ENCODE data around the gene ADGRV1. TPM values are rescaled to one million over a fixed set of nuclear protein-coding genes. Genes with fewer than 3 reads are reported as not detected.
"Not testable (repeated sequence)": the region's sequence is repeated elsewhere in the genome, so short reads cannot be mapped to it uniquely, and the experiment has no call there.

ADGRV1 gene
- total RNA-seq, 1 experiment from 2014 or later, result 1.8 TPM

DNA sequence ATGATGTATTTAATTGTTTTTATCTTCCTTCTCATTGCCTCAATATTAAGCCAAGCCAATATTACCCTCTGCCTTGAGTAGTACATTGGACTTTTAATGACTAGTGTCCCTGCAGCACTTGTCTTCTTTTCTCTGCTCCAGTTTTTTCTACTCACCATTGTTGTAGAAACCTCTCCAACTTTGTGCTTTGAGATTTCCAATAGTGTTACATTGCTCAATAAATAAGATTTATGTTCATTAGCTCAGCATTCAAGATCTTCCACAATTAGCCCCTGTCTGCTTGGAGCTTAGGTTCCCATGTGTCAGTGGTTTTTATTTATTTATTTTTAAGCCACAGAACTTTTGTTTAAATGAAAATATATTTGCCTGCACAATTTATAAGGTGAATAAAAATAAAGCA is 145.3 kb downstream of the ADGRV1 start:
- no peak for DNase-seq (ENCODE audit: extremely low read depth, low read depth)

DNA sequence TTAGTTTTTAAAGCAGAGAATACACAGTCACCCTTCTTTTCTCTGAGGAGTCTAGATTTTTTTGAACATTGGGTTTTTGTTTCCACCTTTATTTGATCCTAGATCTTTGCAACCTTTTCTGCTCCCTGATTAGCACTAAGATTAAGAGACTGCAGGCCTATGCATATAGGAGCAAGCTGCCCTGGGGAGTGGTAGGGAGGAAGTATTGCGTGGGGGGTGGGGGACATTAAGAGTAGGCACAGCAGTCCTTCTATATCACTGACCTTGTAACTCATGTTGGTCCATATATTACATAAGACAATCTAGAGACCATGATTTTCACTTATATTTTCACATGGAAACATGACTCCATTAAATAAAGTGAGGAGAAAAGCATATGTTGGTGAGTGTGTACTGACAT is 149.1 kb downstream of the ADGRV1 start:
- no peak for DNase-seq (ENCODE audit: extremely low read depth, low read depth)

DNA sequence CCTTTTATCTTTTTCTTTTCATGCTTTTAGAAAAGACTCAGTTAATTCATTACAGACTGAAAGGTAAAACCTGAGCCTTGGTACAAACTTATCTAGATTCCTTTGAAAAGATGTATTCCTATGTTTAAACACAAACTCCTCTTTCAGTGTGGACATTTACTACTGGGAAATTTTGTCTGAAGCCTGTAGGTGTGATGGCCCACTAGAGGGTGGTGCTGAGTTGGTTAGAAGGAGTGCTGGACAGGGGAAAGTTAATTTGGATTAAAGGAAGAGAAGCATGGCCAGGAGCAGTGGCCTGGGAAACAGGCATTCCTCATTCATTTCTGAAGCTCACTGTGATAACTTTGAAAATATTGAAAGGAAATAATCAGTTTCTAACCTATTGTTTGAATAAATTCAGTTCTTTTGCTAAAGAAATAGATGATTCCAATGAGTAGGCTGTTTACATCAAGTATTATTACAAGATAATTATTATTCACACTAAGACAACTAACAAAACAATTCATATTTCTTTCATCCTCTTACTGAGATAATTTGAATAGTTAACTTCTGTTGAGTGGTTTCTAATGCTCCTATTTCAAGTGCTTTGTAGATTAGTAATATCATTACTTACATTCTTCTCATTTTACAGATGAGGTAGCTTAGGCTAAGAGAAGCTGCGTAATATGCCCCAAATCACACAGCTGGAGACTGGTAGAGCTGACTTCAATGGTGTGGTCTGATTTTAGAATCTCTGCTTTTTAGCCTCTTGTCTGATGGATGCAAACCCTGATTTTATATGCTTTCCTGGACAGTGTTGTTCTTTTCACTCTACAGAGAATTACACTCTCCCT is 150.9 kb downstream of the ADGRV1 start:
- peak; percentile 48 for DNase-seq (ENCODE audit: extremely low read depth, low read depth)

DNA sequence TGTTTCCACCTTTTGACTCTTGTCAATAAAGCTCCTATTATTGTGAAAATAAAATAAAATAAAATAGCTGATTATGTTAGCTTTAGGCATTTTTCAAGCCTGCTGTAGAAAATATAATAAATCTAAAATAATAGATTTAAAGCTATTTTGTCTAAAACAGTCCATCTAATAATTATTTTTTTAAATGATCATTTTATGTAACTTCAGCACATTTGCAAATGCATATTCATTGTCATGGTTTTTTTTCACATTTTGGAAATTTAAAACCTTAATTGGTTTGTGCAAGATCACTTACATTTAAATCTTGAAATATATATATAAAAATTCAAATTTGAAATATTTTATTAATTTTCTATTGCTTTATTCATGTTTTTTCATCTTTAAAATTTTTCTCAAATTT is 159.8 kb downstream of the ADGRV1 start:
- no peak for DNase-seq (ENCODE audit: extremely low read depth, low read depth)

DNA sequence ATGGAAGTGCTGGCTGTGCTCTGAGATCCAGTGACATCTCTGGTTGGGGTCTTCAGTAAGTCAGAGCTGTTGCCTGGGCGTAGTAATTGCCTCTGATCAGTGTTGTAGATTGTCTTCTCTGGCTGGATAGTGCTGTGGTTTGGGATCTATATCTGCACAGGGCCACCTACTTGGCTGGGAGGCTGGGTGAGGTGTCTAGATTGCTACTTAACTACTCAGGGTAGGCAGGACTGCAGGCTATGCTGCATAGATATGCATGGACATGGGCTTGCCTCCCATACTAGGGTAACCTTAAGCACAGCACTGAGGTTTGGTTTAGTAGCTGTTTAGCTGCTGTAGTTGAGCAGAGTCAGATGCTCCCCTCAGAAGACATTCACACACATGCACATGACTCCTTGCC is 181.0 kb downstream of the ADGRV1 start:
- no peak for DNase-seq (ENCODE audit: extremely low read depth, low read depth)

DNA sequence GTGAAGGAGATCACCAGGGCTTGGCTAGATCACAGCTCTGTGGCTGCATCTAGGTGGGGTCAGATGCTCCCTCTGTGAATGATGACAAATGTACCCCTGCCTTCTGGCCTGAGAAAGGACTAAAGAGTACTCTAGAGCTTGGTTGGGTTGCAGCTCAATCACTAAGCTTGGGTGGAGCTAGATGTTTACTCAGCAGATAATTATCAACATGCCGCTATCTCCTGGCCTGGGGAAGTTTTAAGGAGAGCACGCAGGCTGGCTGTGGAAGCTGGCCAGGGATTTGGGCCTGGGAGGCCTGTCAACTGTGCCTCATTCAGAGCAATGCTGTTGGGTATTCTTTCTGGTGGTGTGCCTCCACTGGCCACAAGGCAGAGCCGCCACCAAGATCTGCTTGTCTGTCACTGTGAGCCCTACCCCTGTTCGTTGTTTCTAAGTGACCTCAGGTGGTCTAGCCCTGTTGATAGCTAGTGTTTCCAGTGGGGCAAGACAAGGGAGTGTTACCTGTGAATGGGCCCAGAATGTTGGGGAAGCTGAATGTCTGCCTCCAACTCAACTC is 181.7 kb downstream of the ADGRV1 start:
- no peak for DNase-seq (ENCODE audit: extremely low read depth, low read depth)

DNA sequence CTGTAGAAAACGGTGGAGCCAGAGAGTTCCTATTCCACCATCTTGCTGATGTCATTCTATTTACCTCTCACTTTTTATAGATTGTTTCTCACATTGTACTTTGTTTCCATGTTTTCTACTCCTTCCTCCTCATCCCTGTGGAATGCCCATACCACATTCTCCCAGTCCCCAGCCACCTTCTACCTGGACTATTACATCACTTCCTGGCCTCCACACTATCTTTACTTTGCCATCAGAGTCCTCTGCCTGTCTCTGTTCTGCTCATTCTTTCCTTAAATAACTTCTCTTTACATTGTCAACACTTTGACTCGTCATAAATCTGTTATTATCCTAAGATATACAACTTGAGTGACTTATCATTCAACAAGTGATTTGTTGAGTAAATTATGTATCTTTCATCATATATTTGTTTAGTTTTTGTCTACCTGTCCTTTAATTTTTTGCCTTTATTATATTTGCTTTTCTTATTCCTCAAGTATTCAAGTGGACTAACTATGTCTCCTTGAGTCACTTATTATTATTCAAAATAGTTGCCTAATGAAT is 182.5 kb downstream of the ADGRV1 start:
- no peak for DNase-seq (ENCODE audit: extremely low read depth, low read depth)

DNA sequence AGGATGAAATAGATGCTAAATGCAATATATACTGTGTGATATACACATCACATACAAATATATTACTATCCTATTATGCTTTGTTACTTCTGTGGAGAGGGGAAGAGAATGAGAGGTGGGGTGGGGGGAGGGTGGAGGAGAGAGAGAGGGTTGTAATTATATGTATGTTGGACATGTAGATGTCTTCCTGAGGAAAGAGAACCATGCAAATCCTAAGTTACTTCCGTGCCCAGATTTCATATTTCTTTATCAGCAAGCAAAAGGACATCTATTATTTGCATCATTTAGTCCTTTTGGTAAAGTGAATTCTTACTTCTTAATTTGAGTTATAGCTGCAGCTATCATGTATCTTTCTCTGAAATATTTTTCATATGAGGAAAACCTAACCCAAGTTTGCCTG is 187.5 kb downstream of the ADGRV1 start:
- no peak for DNase-seq (ENCODE audit: extremely low read depth, low read depth)

DNA sequence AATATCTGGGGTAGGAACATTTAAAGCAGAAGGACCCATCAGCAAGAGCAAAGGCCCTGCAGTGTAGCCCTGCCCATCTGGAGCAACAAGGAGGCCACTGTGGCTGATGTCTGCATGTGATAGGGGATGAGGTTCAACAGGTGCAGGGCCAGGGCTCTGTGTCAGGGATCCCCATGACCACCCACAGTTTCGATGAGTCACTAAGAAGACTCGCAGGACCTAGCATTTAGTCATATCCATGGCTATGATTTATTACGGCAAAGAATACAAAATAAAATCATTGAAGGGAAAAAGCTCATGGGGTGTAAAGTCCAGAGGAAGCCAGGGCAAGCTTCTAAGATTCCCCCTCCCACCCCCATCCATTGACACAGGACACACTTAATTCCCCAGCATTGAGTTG is 188.6 kb downstream of the ADGRV1 start:
- no peak for DNase-seq (ENCODE audit: extremely low read depth, low read depth)

DNA sequence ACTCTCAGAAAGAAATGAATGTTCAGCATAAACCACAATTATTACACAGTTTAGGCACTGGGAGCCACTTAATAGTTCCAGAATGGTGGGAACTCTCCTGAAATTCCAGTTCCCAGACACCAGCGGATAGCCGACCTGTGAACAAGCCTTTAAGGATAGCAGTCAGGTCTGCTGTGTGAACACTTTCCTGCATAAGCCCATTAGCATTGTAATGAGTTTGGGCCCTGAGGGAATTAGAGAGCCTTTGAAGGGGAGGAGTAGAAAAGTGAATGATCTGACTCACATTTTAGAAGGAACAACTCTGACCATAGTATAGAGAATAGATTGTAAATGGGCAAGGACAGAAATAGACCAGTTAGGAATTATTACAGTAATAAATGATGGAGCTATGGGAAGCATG is 189.1 kb downstream of the ADGRV1 start:
- no peak for DNase-seq (ENCODE audit: extremely low read depth, low read depth)

DNA sequence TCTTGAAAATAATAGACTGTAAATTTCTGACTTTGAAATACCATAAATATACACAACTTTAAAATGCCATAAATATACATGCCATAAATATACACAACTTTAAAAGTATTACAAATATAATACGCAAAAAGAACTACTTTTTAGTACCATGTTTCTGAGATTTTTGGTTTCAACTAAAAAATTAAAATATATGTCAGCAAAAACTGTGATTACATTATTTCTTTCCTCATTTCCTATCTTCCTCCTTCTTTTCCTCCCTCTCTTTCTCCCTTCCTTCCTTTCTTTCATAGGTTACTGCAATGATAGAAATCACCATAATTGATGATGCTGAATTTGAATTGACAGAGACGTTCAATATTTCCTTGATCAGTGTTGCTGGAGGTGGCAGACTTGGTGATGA is 200.5 kb downstream of the ADGRV1 start:
- DNase-seq (ENCODE audit: extremely low read depth, low read depth), result no peak

DNA sequence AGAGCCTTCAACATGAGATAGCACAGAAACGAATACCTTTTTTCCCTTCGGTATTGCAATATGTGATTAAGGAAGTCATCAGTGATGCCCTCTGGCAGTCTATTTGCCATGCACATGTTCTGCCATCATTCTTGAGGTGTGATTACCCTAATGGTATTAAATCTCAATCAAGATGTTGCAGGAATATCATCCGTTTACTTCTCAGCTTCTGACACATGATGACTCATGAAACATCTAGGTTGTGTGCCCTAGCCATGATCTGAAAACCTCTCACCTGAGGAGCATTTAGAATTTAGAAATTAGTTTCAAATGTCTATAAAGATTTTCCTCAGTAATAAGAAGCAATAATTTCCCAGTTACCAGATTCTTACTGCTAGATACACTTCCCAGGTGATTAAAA is 209.1 kb downstream of the ADGRV1 start:
- DNase-seq (ENCODE audit: extremely low read depth, low read depth), result no peak

DNA sequence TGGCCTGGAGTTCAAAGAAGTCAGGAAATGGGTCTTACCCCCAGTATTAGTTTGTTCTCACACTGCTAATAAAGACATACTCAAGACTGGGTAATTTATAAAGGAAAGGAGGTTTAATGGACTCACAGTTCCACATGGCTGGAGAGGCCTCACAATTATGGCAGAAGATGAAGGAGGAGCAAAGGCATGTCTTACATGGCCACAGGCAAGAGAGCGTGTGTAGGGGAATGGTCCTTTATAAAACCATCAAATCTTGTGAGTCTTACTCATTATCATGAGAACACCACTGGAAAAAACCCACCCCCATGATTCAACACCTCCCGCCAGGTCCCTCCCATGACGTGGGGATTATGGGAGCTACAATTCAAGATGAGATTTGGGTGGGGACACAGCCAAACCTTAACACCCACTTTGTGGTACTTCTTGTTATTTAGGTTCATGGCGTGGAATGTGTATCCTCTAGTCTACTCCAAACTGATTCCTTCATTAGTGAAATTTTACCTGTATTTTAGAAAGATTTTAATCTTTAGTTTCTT is 211.5 kb downstream of the ADGRV1 start:
- not testable (repeated sequence) for DNase-seq (ENCODE audit: extremely low read depth, low read depth)

DNA sequence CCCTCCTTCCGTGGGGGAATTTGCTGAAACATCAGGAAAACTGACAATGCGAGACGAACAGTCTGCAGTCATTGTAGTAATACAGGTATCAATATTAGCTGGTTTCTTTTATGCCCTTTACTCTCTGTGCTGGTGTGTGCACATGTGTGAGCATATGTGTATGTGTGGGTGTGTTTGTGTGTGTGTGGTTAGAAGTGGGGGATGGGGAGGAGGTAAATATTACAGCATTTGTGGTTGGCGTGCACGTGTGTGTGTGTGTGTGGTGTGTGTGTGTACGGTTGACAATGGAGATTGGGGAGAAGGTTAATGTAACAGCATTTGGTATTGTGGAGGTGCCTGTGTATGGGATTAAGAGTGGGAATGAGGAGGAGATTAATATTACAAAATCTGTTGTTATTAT is 219.4 kb downstream of the ADGRV1 start:
- DNase-seq (ENCODE audit: extremely low read depth, low read depth), result no peak

DNA sequence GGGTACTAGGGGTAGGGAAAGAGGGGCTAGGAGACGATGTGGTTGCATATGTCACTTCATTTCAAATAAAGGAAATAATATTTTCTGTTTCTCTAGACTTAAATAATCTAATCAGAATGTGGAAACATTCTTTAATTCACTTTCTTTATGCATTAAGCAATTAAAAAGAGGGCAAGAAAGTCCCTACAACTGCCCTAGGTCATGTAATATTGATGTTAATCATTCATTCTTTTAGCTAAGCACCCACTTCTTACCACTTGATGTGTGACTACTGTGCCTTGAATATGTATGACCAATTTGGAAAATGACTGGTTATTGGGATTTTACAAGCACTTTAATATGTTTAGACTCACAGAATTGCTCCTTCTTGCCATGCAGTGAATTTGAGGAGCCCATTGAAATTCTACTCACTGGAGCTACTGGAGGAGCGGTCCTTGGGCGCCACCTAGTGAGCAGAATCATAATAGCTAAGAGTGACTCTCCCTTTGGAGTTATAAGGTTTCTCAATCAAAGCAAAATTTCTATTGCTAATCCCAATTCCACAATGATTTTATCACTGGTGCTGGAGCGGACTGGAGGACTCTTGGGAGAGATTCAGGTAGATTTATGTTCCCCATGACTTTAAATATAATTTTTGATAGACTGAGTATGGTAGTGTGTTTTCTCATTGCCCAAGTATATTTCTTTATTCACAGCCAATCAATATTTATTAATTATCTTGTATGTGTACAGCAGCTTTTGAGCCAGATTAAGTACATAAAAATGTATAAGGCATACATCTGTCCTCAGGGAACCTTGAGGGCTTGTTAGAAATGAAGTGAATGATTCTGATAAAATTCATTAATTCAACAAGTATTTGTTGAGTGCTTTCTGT is 225.1 kb downstream of the ADGRV1 start:
- peak; percentile 67 for DNase-seq (ENCODE audit: extremely low read depth, low read depth)

DNA sequence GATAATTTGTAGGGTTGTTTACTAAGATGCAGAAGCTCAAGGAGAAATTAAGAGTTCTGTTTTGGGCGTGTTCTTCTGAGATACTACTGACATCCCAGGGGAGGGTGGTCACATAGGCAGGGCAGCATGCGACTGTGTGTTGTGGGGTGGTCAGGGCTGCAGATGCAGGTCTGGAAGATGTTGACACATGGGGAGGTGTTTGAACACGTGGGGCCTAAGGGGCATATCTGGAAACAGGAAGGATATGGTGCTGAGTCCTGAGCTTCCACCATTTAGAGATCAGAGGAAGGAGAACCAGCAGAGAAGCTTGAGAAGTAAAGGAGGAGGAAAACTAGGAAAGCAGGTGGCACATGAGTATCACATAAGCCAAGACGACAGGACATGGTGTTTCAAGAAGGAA is 228.2 kb downstream of the ADGRV1 start:
- no peak for DNase-seq (ENCODE audit: extremely low read depth, low read depth)

DNA sequence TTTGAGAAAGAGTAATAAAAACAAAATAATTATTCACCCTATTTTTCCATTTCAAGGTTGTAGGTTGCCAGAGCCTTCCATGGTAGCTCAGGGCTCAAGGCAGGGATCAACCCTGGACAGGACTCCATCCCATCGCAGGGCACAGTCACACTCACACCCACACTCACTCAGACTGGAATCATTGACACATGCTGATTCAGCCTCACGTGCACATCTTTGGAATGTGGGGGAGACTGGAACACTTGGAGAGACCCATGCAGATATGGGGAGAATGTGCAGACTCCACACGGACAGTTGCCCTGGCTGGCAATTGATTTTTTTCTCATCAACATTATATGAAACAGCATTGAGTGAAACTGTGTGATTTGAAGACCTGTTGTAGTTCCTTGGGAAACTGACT is 234.1 kb downstream of the ADGRV1 start:
- DNase-seq (ENCODE audit: extremely low read depth, low read depth), result no peak

DNA sequence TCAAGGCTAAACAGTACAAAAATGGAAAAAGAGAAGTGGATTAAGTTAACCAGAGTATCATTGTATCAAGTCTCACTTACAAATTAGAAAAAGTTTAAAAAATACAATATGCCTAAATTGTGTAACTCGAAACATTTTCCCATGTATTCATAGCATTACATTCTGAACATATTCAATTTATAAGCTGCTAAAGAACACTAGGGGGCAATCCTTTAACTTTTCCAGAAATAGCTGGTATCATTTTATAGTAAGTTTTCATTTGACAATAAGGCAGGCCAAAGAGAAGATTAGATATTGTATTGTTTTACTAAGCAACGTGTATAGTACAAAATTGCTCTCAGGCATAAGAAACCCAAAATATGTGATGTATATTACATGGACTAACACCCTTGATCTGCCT is 234.6 kb downstream of the ADGRV1 start:
- no peak for DNase-seq (ENCODE audit: extremely low read depth, low read depth)

DNA sequence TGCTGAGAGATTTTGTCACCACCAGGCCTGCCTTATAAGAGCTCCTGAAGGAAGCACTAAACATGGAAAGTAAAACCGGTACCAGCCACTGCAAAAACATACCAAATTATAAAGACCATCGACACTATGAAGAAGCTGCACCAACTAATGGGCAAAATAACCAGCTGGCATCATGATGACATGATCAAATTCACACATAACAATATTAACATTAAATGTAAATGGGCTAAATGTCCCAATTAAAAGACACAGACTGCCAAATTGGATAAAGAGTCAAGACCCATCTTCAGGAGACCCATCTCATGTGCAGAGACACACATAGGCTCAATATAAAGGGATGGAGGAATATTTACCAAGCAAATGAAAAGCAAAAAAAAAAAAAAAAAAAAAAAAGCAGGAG is 238.3 kb downstream of the ADGRV1 start:
- not testable (repeated sequence) for DNase-seq (ENCODE audit: extremely low read depth, low read depth)

DNA sequence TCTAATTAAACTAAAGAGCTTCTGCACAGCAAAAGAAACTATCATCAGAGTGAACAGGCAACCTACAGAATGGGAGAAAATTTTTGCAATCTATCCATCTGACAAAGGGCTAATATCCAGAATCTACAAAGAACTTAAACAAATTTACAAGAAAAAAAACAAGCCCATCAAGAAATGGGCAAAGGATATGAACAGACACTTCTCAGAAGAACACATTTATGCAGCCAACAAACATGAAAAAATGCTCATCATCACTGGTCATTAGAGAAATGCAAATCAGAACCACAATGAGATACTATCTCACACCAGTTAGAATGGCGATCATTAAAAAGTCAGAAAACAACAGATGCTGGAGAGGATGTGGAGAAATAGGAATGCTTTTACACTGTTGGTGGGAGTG is 241.5 kb downstream of the ADGRV1 start:
- DNase-seq (ENCODE audit: extremely low read depth, low read depth), result not testable (repeated sequence)

DNA sequence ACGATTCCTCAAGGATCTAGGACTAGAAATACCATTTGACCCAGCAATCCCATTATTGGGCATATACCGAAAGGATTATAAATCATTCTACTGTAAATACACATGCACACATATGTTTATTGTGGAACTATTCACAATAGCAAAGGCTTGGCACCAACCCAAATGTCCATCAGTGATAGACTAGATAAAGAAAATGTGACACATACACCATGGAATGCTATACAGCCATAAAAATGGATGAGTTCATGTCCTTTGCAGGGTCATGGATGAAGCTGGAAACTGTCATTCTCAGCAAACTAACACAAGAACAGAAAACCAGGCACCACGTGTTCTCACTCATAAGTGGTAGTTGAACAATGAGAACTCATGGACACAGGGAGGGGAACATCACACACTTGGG is 241.9 kb downstream of the ADGRV1 start:
- DNase-seq (ENCODE audit: extremely low read depth, low read depth), result not testable (repeated sequence)
